ENCODE results near the gene MTMR1. TPM values are rescaled to one million over a fixed set of nuclear protein-coding genes. Genes with fewer than 3 reads are reported as not detected.

MTMR1 gene
- total RNA-seq, 2 donors from 2014 or later: 16.8 to 58.8 TPM

- peaks cover 0 to 4% of the 10 kb centered on the region in 2 donors for H3K9me3 Mint-ChIP-seq
- peaks cover 26% of the 10 kb centered on the region in 2 donors for H3K36me3 Mint-ChIP-seq
- peak overlapping the region; percentile 95 to 96 for H3K27ac Mint-ChIP-seq
- DNase-seq (ENCODE audit: low spot score in 2 of 2): no peak
- no peak for ATAC-seq
Observed at GRCh38 chrX:150692296-150692695, 900 bp upstream of the MTMR1 start.

DNA sequence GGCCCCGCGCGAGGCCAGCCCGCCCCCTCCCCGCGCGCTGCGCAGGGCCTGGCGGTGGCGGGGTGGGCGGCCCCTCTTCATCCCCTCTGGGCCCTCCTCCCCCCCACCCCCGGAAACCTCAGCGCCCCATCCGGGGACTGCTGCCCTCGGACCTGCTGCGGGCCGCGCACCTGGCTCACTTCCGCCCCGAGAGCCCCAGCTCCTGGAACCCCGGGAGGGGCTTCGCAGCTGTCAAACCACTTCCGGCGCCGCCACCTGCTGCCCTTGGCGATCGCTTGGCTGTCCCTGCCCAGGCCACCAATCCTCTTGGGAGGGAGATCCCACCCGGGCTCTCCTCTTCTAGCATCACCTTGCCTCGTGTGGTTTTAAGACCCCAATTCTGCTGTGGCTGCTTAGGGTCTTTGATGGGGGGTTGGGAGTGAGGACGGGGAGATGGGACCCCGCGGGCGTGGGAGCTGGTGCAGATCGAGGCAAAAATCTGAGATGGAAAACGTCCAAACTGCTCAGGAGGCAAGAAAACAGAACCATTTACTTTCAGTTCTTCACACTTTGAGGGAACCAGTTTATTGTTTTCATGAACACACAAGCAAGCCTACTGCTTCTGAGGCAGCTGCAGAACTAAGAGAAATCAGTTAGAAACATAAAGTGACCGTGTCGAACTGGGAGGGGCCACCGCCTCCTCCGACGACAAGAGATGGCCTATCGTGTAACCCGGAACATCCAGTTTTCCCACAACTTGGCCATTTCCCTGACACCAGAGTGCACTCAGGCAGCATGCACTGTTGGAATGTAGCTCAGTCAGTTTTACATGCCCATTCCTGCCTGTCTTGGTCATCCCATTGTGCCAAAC is 754 bp downstream of the MTMR1 start:
- peak overlapping the region; percentile 98 for H3K27ac Mint-ChIP-seq
- H3K9me3 Mint-ChIP-seq: no peaks in the 10 kb centered on the region
- H3K36me3 Mint-ChIP-seq: peaks cover 26% of the 10 kb centered on the region in 2 donors
- ATAC-seq (peak; percentile 15 to 61), DNase-seq (ENCODE audit: low spot score in 2 of 2) (peak; percentile 52 to 75)

- H3K9me3 Mint-ChIP-seq: no peaks in the 10 kb centered on the region
- peak in 1 of 2 donors; percentile 62 for DNase-seq (ENCODE audit: low spot score in 2 of 2)
- peak; percentile 60 to 68 for ATAC-seq
- peak overlapping the region; percentile 98 for H3K27ac Mint-ChIP-seq
- peaks cover 26% of the 10 kb centered on the region in 2 donors for H3K36me3 Mint-ChIP-seq
Observed at GRCh38 chrX:150694738-150695410, 1.7 kb downstream of the MTMR1 start.

GRCh38 chrX:150696331-150696730 is 3.1 kb downstream of the MTMR1 start:
- Mint-ChIP-seq H3K36me3 (peaks cover 22 to 25% of the 10 kb centered on the region in 2 donors), H3K9me3 (no peaks in the 10 kb centered on the region), H3K27ac (peak overlapping the region; percentile 98)
- DNase-seq (ENCODE audit: low spot score in 2 of 2): no peak
- ATAC-seq: peak in 1 of 2 donors; percentile 16

- H3K36me3 Mint-ChIP-seq: peaks cover 17 to 22% of the 10 kb centered on the region in 2 donors
- peak overlapping the region; percentile 33 to 98 for H3K27ac Mint-ChIP-seq
- ATAC-seq: peak; percentile 12 to 15
- H3K9me3 Mint-ChIP-seq: no peaks in the 10 kb centered on the region
- DNase-seq (ENCODE audit: low spot score in 2 of 2): no peak
Observed at GRCh38 chrX:150696866-150697265, 3.7 kb downstream of the MTMR1 start.

DNA sequence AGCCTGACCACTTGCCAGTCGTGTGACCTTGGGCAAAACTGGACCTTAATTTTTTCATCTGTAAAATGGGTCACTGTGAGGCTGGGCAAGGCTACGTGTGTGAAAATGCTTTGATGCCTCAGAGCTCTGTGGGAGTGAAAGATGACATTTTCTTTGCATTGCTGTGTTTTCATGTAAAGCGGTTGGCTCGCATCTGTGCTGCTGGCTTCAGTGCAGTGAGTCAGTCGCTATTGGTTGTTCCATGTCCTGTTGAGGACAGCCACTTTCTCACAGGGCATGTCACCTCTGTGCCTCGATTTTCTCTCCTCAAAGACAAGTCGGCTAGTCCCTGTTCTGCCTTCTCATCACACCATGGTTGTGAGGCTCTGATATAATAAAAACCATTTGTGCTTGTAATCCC is 4.4 kb downstream of the MTMR1 start:
- Mint-ChIP-seq H3K27ac (peak overlapping the region; percentile 33 to 98), H3K9me3 (no peaks in the 10 kb centered on the region), H3K36me3 (peaks cover 10 to 22% of the 10 kb centered on the region in 2 donors)
- DNase-seq (ENCODE audit: low spot score in 2 of 2): peak in 1 of 2 donors; percentile 63
- peak in 1 of 2 donors; percentile 38 for ATAC-seq

DNA sequence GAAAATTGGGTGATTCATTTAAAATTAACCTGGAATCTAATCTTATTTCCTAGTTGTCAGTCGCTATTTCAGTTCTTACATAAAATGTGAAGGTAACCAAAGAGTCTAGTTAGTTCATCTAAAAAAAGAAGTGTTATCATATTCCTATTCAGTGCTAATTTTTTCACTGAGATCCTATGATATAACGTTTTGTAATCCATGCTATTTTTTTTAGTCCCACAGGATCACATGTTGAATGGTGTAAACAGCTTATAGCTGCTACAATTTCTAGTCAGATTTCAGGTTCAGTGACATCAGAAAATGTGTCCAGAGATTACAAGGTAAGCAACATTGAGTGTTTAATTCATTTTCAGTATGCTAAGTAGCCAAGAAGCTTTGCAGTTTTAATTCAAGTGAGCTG is 5.8 kb downstream of the MTMR1 start:
- no peak for DNase-seq (ENCODE audit: low spot score in 2 of 2)
- Mint-ChIP-seq H3K9me3 (no peaks in the 10 kb centered on the region), H3K27ac (no peak overlapping the region), H3K36me3 (peaks cover 15 to 30% of the 10 kb centered on the region in 2 donors)
- no peak for ATAC-seq

GRCh38 chrX:150700107-150700506 is 6.9 kb downstream of the MTMR1 start:
- Mint-ChIP-seq H3K36me3 (peaks cover 23 to 36% of the 10 kb centered on the region in 2 donors), H3K9me3 (peaks cover 0 to 3% of the 10 kb centered on the region in 2 donors), H3K27ac (no peak overlapping the region)
- DNase-seq (ENCODE audit: low spot score in 2 of 2): no peak
- no peak for ATAC-seq

DNA sequence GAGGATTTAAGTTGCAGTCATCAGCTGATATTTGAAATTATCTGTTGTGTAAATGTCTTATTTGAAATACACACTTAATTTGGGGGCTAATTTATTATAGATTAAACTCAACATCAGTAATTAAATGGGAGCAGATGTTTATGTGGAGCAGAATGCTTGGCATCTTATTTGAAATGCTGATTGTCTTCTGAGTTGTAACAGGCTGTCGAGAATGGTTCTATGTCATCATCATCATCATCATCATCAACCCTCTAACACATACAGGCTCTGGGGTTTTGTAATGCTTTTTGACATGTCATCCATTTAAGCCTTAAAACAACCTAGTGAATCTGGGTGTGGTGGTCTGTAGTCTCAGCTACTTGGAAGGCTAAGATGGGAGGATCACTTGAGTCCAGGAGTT is 8.2 kb downstream of the MTMR1 start:
- ATAC-seq (no peak), DNase-seq (ENCODE audit: low spot score in 2 of 2) (no peak)
- H3K36me3 Mint-ChIP-seq: peaks cover 18 to 35% of the 10 kb centered on the region in 2 donors
- peaks cover 0 to 8% of the 10 kb centered on the region in 2 donors for H3K9me3 Mint-ChIP-seq
- H3K27ac Mint-ChIP-seq: no peak overlapping the region

GRCh38 chrX:150702966-150703694 is 9.9 kb downstream of the MTMR1 start:
- Mint-ChIP-seq H3K27ac (peak overlapping the region; percentile 45 to 98), H3K36me3 (peaks cover 18 to 50% of the 10 kb centered on the region in 2 donors), H3K9me3 (peaks cover 0 to 8% of the 10 kb centered on the region in 2 donors)
- DNase-seq (ENCODE audit: low spot score in 2 of 2): no peak
- no peak for ATAC-seq

DNA sequence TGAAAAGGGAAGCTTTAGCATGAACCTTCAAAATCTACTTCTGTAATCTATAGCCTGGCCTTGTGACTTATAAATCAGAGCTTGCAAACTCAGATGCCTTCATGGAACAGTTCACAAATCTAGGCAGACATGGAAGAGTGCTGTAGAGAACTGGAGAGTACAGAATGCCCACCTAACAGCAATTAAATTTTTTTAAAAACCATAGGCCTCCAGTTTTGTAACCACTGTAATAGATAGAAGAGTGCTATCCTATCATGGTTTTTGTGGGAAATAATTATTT is 10.4 kb downstream of the MTMR1 start:
- Mint-ChIP-seq H3K36me3 (peaks cover 18 to 50% of the 10 kb centered on the region in 2 donors), H3K27ac (peak overlapping the region; percentile 45 to 98), H3K9me3 (peaks cover 0 to 8% of the 10 kb centered on the region in 2 donors)
- ATAC-seq: no peak
- no peak for DNase-seq (ENCODE audit: low spot score in 2 of 2)

DNA sequence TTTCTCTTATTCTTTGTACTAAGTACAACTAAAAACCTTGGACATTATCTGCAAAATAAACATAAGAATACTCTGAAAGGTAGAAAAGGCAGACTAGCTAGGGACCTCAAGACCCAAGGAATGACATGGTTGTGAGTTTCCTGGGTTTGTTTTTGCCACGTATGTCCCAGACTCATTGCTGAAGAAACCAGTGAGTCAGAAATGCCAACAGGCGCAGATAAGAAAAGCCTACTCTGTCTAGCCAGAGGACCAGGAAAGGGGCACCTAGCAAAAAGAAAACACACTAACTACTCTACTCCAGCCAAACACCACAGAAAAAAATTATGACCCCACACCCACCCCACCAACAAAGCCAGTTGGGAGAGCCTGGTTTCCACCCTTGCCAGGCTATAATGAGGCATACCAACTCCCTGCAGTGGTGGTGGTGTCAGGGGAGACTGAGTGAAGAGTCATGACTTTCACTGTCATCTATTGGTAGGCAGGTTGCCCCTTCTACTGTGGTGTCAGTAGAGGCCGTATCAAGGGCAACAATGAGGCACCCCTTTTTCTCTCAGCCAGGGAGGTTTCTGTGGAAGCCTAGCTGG is 10.9 kb downstream of the MTMR1 start:
- peaks cover 0 to 8% of the 10 kb centered on the region in 2 donors for H3K9me3 Mint-ChIP-seq
- H3K36me3 Mint-ChIP-seq: peaks cover 18 to 50% of the 10 kb centered on the region in 2 donors
- peak overlapping the region; percentile 91 to 98 for H3K27ac Mint-ChIP-seq
- ATAC-seq (peak; percentile 90 to 91), DNase-seq (ENCODE audit: low spot score in 2 of 2) (peak in 1 of 2 donors; percentile 58)

GRCh38 chrX:150712619-150713018 is 19.4 kb downstream of the MTMR1 start:
- Mint-ChIP-seq H3K36me3 (peaks cover 0 to 12% of the 10 kb centered on the region in 2 donors), H3K9me3 (no peaks in the 10 kb centered on the region), H3K27ac (no peak overlapping the region)
- DNase-seq (ENCODE audit: low spot score in 2 of 2): no peak
- no peak for ATAC-seq

DNA sequence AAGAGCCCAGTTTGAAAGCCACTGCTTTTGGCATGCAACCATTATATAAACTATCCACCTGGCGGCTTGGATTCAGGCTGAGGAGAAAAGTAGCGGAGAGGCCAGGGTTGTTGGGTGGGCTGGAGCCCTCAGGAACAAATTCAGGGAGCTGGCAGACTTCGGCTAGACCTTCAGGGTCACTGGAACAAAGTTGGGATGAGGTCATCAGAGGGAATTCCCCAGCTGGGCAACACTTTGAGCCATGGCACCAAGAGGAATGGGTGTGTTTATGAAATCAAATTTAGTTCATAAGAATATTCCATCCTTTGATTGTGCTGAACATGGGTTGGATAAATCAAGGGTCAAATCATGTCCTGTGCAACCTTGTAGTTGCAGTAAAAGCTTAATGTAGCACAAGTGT is 22.0 kb downstream of the MTMR1 start:
- ATAC-seq: peak in 1 of 2 donors; percentile 29
- DNase-seq (ENCODE audit: low spot score in 2 of 2): no peak
- H3K36me3 Mint-ChIP-seq: no peaks in the 10 kb centered on the region
- no peaks in the 10 kb centered on the region for H3K9me3 Mint-ChIP-seq
- no peak overlapping the region for H3K27ac Mint-ChIP-seq

DNA sequence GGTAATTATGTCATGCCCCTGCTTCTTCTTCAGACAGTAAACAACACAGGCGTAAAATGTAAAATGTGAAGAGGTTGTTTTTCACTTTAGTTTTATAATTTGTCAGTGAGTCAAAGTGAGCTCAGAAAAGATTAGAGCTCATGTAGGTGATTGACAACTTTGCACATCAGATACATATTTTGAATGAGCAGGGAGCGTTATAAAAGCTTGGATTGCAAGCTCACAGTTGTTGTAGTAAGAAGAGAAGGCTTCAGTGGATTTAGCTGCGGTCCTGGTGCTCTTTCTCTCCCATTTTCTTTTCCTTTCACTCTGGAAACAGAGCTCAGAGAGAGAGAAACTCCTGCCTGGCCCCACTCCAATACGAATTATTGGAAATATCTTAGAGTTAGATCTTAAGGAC is 26.4 kb downstream of the MTMR1 start:
- DNase-seq (ENCODE audit: low spot score in 2 of 2) (no peak), ATAC-seq (no peak)
- H3K9me3 Mint-ChIP-seq: no peaks in the 10 kb centered on the region
- no peak overlapping the region for H3K27ac Mint-ChIP-seq
- peaks cover 0 to 11% of the 10 kb centered on the region in 2 donors for H3K36me3 Mint-ChIP-seq

GRCh38 chrX:150729956-150730355 is 36.8 kb downstream of the MTMR1 start:
- H3K36me3 Mint-ChIP-seq: peaks cover 12 to 27% of the 10 kb centered on the region in 2 donors
- DNase-seq (ENCODE audit: low spot score in 2 of 2): no peak
- no peak overlapping the region for H3K27ac Mint-ChIP-seq
- no peaks in the 10 kb centered on the region for H3K9me3 Mint-ChIP-seq
- no peak for ATAC-seq
